T-helper 2 cell treated with Interferon-gamma antibody and Interleukin-4, amounts not matched to agents 100 ng/mL and 5 ng/mL, for 36 hours (primary cell): ENCODE data around the gene NELFE. TPM values are rescaled to one million over a fixed set of nuclear protein-coding genes. Genes with fewer than 3 reads are reported as not detected.
"Not testable (repeated sequence)": the region's sequence is repeated elsewhere in the genome, so short reads cannot be mapped to it uniquely, and the experiment has no call there.

Source experiments
- intact Hi-C: fragments of 100-400 bp; cut with micrococcal nuclease; formaldehyde crosslinking; loops from one replicate; pipeline ENCODE4 v1.15.1; 2023
- total RNA-seq: library from RNA; stranded (reverse); gene quantifications from 2 replicates; pipeline ENCODE4 v1.2.3, GENCODE V29; 2022

NELFE gene
- total RNA-seq, 1 donor from 2014 or later: 75.8 TPM

DNA sequence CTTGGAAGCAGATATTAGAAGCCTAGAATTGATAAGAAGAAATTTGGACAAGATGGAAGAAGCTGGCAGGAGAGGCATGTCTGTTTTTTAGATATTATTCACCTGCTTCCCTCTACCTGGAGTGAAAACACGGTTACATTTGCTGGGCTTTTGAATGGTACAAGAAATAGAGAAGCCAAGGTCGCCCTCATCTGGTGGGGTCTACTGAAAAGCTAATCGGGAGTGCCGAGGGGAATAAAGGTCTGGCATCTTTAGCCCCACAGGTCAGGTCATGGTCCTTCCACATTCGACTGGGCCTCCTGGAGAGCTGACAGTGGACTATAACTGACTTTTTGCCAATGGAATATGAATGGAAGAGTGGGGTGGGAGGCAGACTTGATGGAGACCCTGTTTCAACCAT lies 35.8 kb downstream of the NELFE start:
- intact Hi-C loops: no loop called here

- intact Hi-C loops: no loop called here
Observed at GRCh38 chr6:31920811-31921210, 38.0 kb downstream of the NELFE start.

- intact Hi-C loops: no loop called here
Observed at GRCh38 chr6:31919624-31920303, 39.0 kb downstream of the NELFE start.

GRCh38 chr6:31918069-31918720 lies 40.6 kb downstream of the NELFE start:
- intact Hi-C loops: no loop called here

- intact Hi-C loops: no loop called here
Observed at GRCh38 chr6:31915756-31916155, 43.0 kb downstream of the NELFE start.

- intact Hi-C loops: no loop called here
Observed at GRCh38 chr6:31915351-31915750, 43.4 kb downstream of the NELFE start.

- intact Hi-C loops: no loop called here
Observed at GRCh38 chr6:31911826-31912585, 46.8 kb downstream of the NELFE start.

- intact Hi-C loops: not testable (repeated sequence)
Observed at GRCh38 chr6:31909298-31909697, 49.5 kb downstream of the NELFE start.

- intact Hi-C loops: no loop called here
Observed at GRCh38 chr6:31908791-31909190, 50.0 kb downstream of the NELFE start.

DNA sequence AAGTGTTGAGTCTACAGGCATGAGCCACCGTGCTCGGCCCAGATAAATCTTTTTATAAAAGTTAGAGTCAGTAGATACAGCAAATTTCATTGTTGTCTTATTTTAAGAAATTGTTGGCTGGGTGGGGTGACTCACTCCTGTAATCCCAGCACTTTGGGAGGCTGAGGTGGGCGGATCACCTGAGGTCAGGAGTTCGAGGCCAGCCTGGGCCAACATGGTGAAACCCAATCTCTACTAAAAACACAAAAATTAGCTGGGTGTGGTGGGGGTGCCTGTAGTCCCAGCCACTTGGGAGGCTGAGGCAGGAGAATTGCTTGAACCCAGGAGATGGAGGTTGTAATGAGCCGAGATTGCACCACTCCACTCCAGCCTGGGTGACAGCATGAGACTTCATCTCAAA lies 50.5 kb downstream of the NELFE start:
- intact Hi-C loops: not testable (repeated sequence)

DNA sequence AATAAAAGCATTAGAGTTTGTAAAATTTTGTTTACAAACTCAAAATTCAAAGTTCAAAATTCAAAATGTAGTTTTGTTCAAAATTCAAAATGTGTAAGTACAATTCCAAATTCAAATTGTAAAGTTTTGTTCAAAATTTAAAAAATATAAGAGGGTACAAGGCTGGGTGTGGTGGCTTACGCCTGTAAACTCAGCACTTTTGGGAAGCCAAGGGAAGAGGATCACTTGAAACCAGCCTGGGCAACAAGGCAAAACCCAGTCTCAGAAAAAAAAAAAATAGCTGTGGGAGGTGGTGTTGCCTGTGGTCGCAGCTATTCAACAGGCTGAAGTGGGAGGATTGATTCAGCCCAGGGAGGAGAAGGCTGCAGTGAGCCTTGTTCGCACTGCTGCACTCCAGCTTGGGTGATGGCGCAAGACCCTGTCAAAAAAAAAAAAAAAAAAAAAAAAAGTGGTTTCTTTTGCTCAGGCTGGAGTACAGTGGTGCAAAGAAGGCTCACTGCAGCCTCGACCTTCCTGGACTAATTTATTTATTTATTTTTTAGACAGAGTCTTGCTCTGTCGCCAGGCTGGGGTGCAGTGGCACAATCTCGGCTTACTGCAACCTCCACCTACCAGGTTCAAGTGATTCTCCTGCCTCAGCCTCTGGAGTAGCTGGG lies 51.5 kb downstream of the NELFE start:
- intact Hi-C loops: no loop called here

DNA sequence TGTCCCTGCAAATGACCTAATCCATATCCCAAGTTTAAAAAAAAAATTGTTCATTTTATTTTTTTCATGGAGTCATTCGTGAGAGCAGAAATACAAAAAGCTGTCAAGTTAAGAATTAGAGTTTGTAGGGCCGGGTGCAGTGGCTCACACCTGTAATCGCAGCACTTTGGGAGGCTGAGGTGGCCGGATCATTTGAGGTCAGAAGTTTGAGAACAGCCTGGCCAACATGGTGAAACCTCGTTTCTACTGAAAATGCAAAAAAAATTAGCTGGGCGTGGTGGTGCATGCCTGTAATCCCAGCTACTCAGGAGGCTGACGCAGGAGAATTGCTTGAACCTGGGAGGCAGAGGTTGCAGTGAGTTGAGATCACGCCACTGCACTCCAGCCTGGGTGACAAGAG lies 52.0 kb downstream of the NELFE start:
- intact Hi-C loops: not testable (repeated sequence)

DNA sequence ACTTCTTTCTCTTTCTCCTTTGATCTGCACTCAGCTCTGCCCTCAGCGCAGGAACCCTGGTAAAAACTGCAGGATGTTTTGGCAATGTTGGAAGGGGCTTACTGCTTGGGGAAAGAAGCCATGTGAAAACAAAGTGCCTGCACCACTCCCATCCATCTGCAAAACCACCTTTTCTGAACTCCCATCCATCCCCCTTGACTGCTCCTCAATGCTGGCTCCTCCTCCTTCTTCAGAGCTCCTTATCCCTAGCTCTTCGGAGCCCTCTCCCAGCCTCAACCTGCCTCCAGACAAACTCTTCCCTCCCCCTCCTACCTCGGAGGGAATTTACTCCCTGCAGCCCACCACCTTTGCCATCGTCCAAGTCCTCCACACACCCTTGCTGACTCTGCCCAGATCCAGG lies 52.6 kb downstream of the NELFE start:
- intact Hi-C loops: no loop called here

- intact Hi-C loops: no loop called here
Observed at GRCh38 chr6:31905041-31905440, 53.7 kb downstream of the NELFE start.

GRCh38 chr6:31903957-31904356 lies 54.8 kb downstream of the NELFE start:
- intact Hi-C loops: no loop called here

Other genes starting within 250 kb of the NELFE start
- not detected in 2 replicates for gene LY6G6D, start 243.6 kb downstream of the NELFE start, total RNA-seq
- 0.25 TPM in 1 of 2 replicates, not detected in the other for gene LY6G6C, start 237.2 kb downstream of the NELFE start, total RNA-seq
- gene MPIG6B, start 235.6 kb downstream of the NELFE start, total RNA-seq: not detected in 2 replicates
- 12.2 and 15.5 TPM in 2 replicates for gene DDAH2, start 229.7 kb downstream of the NELFE start, total RNA-seq
- gene CLIC1, start 222.4 kb downstream of the NELFE start, total RNA-seq: 590 and 596 TPM in 2 replicates
- gene MSH5, start 219.0 kb downstream of the NELFE start, total RNA-seq: 75.2 and 76.5 TPM in 2 replicates
- 16.6 and 20.2 TPM in 2 replicates for gene SAPCD1, start 196.3 kb downstream of the NELFE start, total RNA-seq
- 4.6 and 4.9 TPM in 2 replicates for gene VWA7, start 181.6 kb downstream of the NELFE start, total RNA-seq
- 124 TPM in 2 replicates for gene VARS1, start 163.2 kb downstream of the NELFE start, total RNA-seq
- gene LSM2, start 152.0 kb downstream of the NELFE start, total RNA-seq: 101 and 104 TPM in 2 replicates
- 2.6 and 2.8 TPM in 2 replicates for gene HSPA1L, start 143.7 kb downstream of the NELFE start, total RNA-seq
- gene HSPA1A, start 143.4 kb downstream of the NELFE start, total RNA-seq: 117 and 120 TPM in 2 replicates
- gene HSPA1B, start 131.2 kb downstream of the NELFE start, total RNA-seq: 83.9 and 85.5 TPM in 2 replicates
- gene NEU1, start 96.2 kb downstream of the NELFE start, total RNA-seq: 14.6 and 15.4 TPM in 2 replicates
- not detected in 2 replicates for gene SLC44A4, start 80.0 kb downstream of the NELFE start, total RNA-seq
- 70.9 and 73.1 TPM in 2 replicates for gene EHMT2, start 61.3 kb downstream of the NELFE start, total RNA-seq
- gene ZBTB12, start 56.9 kb downstream of the NELFE start, total RNA-seq: 2.8 TPM in 2 replicates
- 0.64 and 1.5 TPM in 2 replicates for gene C2, start 31.3 kb downstream of the NELFE start, total RNA-seq
- gene CFB, start 12.9 kb downstream of the NELFE start, total RNA-seq: not detected in 2 replicates
- gene SKIC2, start 204 bp upstream of the NELFE start, total RNA-seq: 77.1 and 86.5 TPM in 2 replicates
- gene DXO, start 13.2 kb upstream of the NELFE start, total RNA-seq: 17.3 and 18.8 TPM in 2 replicates
- 3.2 and 5.2 TPM in 2 replicates for gene C4A, start 23.1 kb upstream of the NELFE start, total RNA-seq
- gene C4B, start 55.8 kb upstream of the NELFE start, total RNA-seq: 3.5 and 4.6 TPM in 2 replicates
- 0.59 TPM in 2 replicates for gene CYP21A2, start 79.4 kb upstream of the NELFE start, total RNA-seq
- gene TNXB, start 150.4 kb upstream of the NELFE start, total RNA-seq: 5.7 and 7.6 TPM in 2 replicates
- gene ATF6B, start 169.3 kb upstream of the NELFE start, total RNA-seq: 121 and 125 TPM in 2 replicates
- gene FKBPL, start 171.3 kb upstream of the NELFE start, total RNA-seq: 4.6 and 5.4 TPM in 2 replicates
- not detected in 2 replicates for gene PRRT1, start 193.0 kb upstream of the NELFE start, total RNA-seq
- 9.0 and 10.7 TPM in 2 replicates for gene PPT2, start 195.2 kb upstream of the NELFE start, total RNA-seq
- 7.0 and 8.7 TPM in 2 replicates for gene EGFL8, start 205.6 kb upstream of the NELFE start, total RNA-seq
- 40.8 and 41.6 TPM in 2 replicates for gene AGPAT1, start 217.1 kb upstream of the NELFE start, total RNA-seq
- 41.1 and 42.9 TPM in 2 replicates for gene RNF5, start 219.4 kb upstream of the NELFE start, total RNA-seq
- gene AGER, start 225.3 kb upstream of the NELFE start, total RNA-seq: 30.6 and 31.6 TPM in 2 replicates
- 82.6 and 84.4 TPM in 2 replicates for gene PBX2, start 231.2 kb upstream of the NELFE start, total RNA-seq
- 245 and 258 TPM in 2 replicates for gene GPSM3, start 233.7 kb upstream of the NELFE start, total RNA-seq